Tibial nerve (tissue), 4 donors: Measurements from ENCODE around the gene MAP3K14. TPM values are rescaled to one million over a fixed set of nuclear protein-coding genes. Genes with fewer than 3 reads are reported as not detected.

Experiments
- DNase-seq, 2 donors: peaks; one replicate each; pipeline ENCODE4 v3.0.0-alpha.2; 2019; ENCODE audit warnings: low spot score in 2 of 2
- H3K27ac ChIP-seq, 4 donors: fragments of 200-600 bp; sonication (generic) in 3 of 4; one replicate each; pipeline ENCODE4 v1.5.1; 2017 to 2019; ENCODE audit warnings: mild to moderate bottlenecking in 1 of 4
- H3K27me3 ChIP-seq, 2 donors: fragments of 200-600 bp; sonication (generic) in 1 of 2; one replicate each; pipeline versions ENCODE4 v1.5.1 to v1.6.0; 2017 to 2019
- H3K36me3 ChIP-seq, 3 donors: fragments of 200-600 bp; sonication (generic); one replicate each; pipeline ENCODE4 v1.5.1; 2018 to 2019
- H3K4me1 ChIP-seq, 4 donors: fragments of 200-600 bp; sonication (generic) in 3 of 4; one replicate each; pipeline ENCODE4 v1.5.1; 2017 to 2019
- H3K4me3 ChIP-seq, 4 donors: fragments of 200-600 bp; sonication (generic) in 3 of 4; one replicate each; pipeline ENCODE4 v1.5.1; 2017 to 2019; ENCODE audit warnings: mild to moderate bottlenecking in 1 of 4, moderate library complexity in 1 of 4
- H3K9me3 ChIP-seq, 4 donors: fragments of 200-600 bp; sonication (generic) in 3 of 4; one replicate each; pipeline ENCODE4 v1.5.1; 2017 to 2019
- CTCF ChIP-seq, 5 experiments: fragments of 200-600 bp in 3 of 5; fragments of 450-650 bp in 2 of 5; sonication (generic) in 3 of 5; IDR thresholded peaks; one replicate each; pipeline ENCODE4 v1.5.1; 2016 to 2019; ENCODE audit warnings: antibody characterized with exemption in 5 of 5, mild to moderate bottlenecking in 3 of 5, moderate library complexity in 2 of 5
- EP300 ChIP-seq, 2 donors: sonication (generic); formaldehyde crosslinking; IDR thresholded peaks; one replicate each; pipeline ENCODE4 v1.6.1; 2017; ENCODE audit warnings: antibody characterized with exemption in 2 of 2, mild to moderate bottlenecking in 1 of 2
- POLR2A ChIP-seq, 2 donors: fragments of 450-650 bp; IDR thresholded peaks; one replicate each; pipeline ENCODE4 v1.6.1; 2017; ENCODE audit warnings: antibody characterized with exemption in 2 of 2, mild to moderate bottlenecking in 2 of 2, moderate library complexity in 2 of 2
- WGBS, 2 donors: methylation state at CpG; one replicate each; pipeline ENCODE4 v1.1.5; 2018; 5-methylcytosine and 5-hydroxymethylcytosine counted together
- total RNA-seq, 4 donors: library from RNA; depleted of rRNA; stranded (reverse); fragments of >200 nt; gene quantifications; one replicate each; pipeline ENCODE4 v1.1.0, GENCODE V29; 2016

MAP3K14 gene
- total RNA-seq, 4 donors from 2014 or later: 9.6 to 15.6 (median 13.3) TPM

GRCh38 chr17:45246338-45246737, 70.5 kb downstream of the MAP3K14 start:
- Histone ChIP-seq H3K27me3 (peaks cover 0 to 20% of the 10 kb centered on the region in 2 donors), H3K27ac (no peak overlapping the region), H3K36me3 (peaks cover 0 to 29% (median 0%) of the 10 kb centered on the region in 3 donors), H3K9me3 (no peaks in the 10 kb centered on the region), H3K4me3 (no peak overlapping the region), H3K4me1 (peaks cover 0 to 25% (median 12%) of the 10 kb centered on the region in 4 donors)
- 62 to 71% methylated on average over 8 of the region's 8 CpGs for WGBS, 2 donors
- TF ChIP-seq EP300 (IDR thresholded peaks at IDR 0.05) (no peak), CTCF (IDR thresholded peaks at IDR 0.05) (no peak), POLR2A (IDR thresholded peaks at IDR 0.05) (no peak)
- no peak for DNase-seq

GRCh38 chr17:45244725-45245656, 71.8 kb downstream of the MAP3K14 start:
- H3K9me3 ChIP-seq: no peaks in the 10 kb centered on the region
- H3K36me3 ChIP-seq: peaks cover 0 to 29% (median 0%) of the 10 kb centered on the region in 3 donors
- WGBS, 2 donors: 85% methylated on average over 17 to 21 of the region's 21 CpGs
- H3K27me3 ChIP-seq: peaks cover 0 to 34% of the 10 kb centered on the region in 2 donors
- H3K27ac ChIP-seq: no peak overlapping the region
- DNase-seq: no peak
- no peak overlapping the region for H3K4me3 ChIP-seq
- TF ChIP-seq POLR2A (IDR thresholded peaks at IDR 0.05): no peak
- TF ChIP-seq CTCF (IDR thresholded peaks at IDR 0.05): no peak
- no peak for TF ChIP-seq EP300 (IDR thresholded peaks at IDR 0.05)
- peaks cover 0 to 30% (median 14%) of the 10 kb centered on the region in 4 donors for H3K4me1 ChIP-seq

- no peak for DNase-seq
- WGBS, 2 donors: 92 to 98% methylated on average over 10 to 18 of the region's 18 CpGs
- Histone ChIP-seq H3K36me3 (peaks cover 0 to 29% (median 3%) of the 10 kb centered on the region in 3 donors), H3K27me3 (peaks cover 0 to 46% of the 10 kb centered on the region in 2 donors), H3K9me3 (no peaks in the 10 kb centered on the region), H3K27ac (no peak overlapping the region), H3K4me1 (peaks cover 0 to 30% (median 14%) of the 10 kb centered on the region in 4 donors), H3K4me3 (no peak overlapping the region)
- TF ChIP-seq POLR2A (IDR thresholded peaks at IDR 0.05) (no peak), CTCF (IDR thresholded peaks at IDR 0.05) (no peak), EP300 (IDR thresholded peaks at IDR 0.05) (no peak)
Observed at GRCh38 chr17:45243750-45244149, 73.1 kb downstream of the MAP3K14 start.

GRCh38 chr17:45242029-45242414, 74.8 kb downstream of the MAP3K14 start:
- Histone ChIP-seq H3K27me3 (peaks cover 0 to 39% of the 10 kb centered on the region in 2 donors), H3K9me3 (no peaks in the 10 kb centered on the region), H3K4me1 (peaks cover 0 to 18% (median 9%) of the 10 kb centered on the region in 4 donors), H3K27ac (no peak overlapping the region), H3K36me3 (peaks cover 0 to 29% (median 6%) of the 10 kb centered on the region in 3 donors), H3K4me3 (peak overlapping the region in 1 of 4 donors; percentile 16)
- WGBS, 2 donors: 24 to 64% methylated on average over 4 to 12 of the region's 18 CpGs
- TF ChIP-seq POLR2A (IDR thresholded peaks at IDR 0.05): no peak
- DNase-seq: no peak

GRCh38 chr17:45241328-45242028, 75.3 kb downstream of the MAP3K14 start:
- H3K4me3 ChIP-seq: peak overlapping the region in 1 of 4 donors; percentile 16
- no peak for DNase-seq
- peaks cover 0 to 13% (median 4%) of the 10 kb centered on the region in 4 donors for H3K4me1 ChIP-seq
- H3K9me3 ChIP-seq: no peaks in the 10 kb centered on the region
- H3K27ac ChIP-seq: no peak overlapping the region
- TF ChIP-seq POLR2A (IDR thresholded peaks at IDR 0.05) (no peak), EP300 (IDR thresholded peaks at IDR 0.05) (no peak), CTCF (IDR thresholded peaks at IDR 0.05) (no peak)
- WGBS, 2 donors: 36 to 37% methylated on average over 38 to 44 of the region's 62 CpGs
- H3K36me3 ChIP-seq: peaks cover 0 to 29% (median 6%) of the 10 kb centered on the region in 3 donors
- peaks cover 0 to 34% of the 10 kb centered on the region in 2 donors for H3K27me3 ChIP-seq
